HG03064 (cell line): ENCODE results near the gene EGLN1.

Source experiments
- ATAC-seq: cut with Tn5 transposase; IDR thresholded peaks from one replicate; pipeline ENCODE4 v1.9.1; 2021; ENCODE audit warnings: low read depth; ENCODE audit not compliant: unreplicated experiment

The EGLN1 gene

GRCh38 chr1:231401478-231401877 is 20.6 kb downstream of the EGLN1 start:
- no peak for ATAC-seq

GRCh38 chr1:231397886-231398671 is 24.0 kb downstream of the EGLN1 start:
- ATAC-seq, result no peak

- no peak for ATAC-seq
These were observed 25.4 kb downstream of the EGLN1 start for GRCh38 chr1:231396643-231397042.

GRCh38 chr1:231395998-231396390 is 26.1 kb downstream of the EGLN1 start:
- ATAC-seq, result no peak

GRCh38 chr1:231395076-231395997 is 26.8 kb downstream of the EGLN1 start:
- no peak for ATAC-seq

GRCh38 chr1:231393668-231394067 is 28.4 kb downstream of the EGLN1 start:
- no peak for ATAC-seq

GRCh38 chr1:231392389-231393131 is 29.5 kb downstream of the EGLN1 start:
- no peak for ATAC-seq

GRCh38 chr1:231390071-231390470 is 32.0 kb downstream of the EGLN1 start:
- ATAC-seq, result no peak

- no peak for ATAC-seq
These were observed 34.1 kb downstream of the EGLN1 start for GRCh38 chr1:231387770-231388669.

- no peak for ATAC-seq
These were observed 35.6 kb downstream of the EGLN1 start for GRCh38 chr1:231386466-231386865.

- no peak for ATAC-seq
These were observed 36.7 kb downstream of the EGLN1 start for GRCh38 chr1:231385416-231385748.

GRCh38 chr1:231384696-231385415 is 37.2 kb downstream of the EGLN1 start:
- no peak for ATAC-seq

GRCh38 chr1:231383159-231383860 is 38.8 kb downstream of the EGLN1 start:
- ATAC-seq, result no peak

GRCh38 chr1:231382426-231382825 is 39.7 kb downstream of the EGLN1 start:
- ATAC-seq, result no peak

GRCh38 chr1:231381729-231382128 is 40.4 kb downstream of the EGLN1 start:
- no peak for ATAC-seq

GRCh38 chr1:231376875-231377549 is 45.1 kb downstream of the EGLN1 start:
- peak; percentile 77 for ATAC-seq

- no peak for ATAC-seq
These were observed 46.0 kb downstream of the EGLN1 start for GRCh38 chr1:231376101-231376500.

- ATAC-seq, result no peak
These were observed 47.7 kb downstream of the EGLN1 start for GRCh38 chr1:231374394-231374793.
